Anterior cingulate cortex (tissue), 58 donors: ENCODE measurements around the gene MAP3K19.
"Not testable (repeated sequence)": the region's sequence is repeated elsewhere in the genome, so short reads cannot be mapped to it uniquely, and the experiment has no call there.

Experiments
- DNase-seq, 58 donors: peaks; one replicate each; lab custom pipeline; 2025; lab: John Stamatoyannopoulos, UW

The MAP3K19 gene

DNA sequence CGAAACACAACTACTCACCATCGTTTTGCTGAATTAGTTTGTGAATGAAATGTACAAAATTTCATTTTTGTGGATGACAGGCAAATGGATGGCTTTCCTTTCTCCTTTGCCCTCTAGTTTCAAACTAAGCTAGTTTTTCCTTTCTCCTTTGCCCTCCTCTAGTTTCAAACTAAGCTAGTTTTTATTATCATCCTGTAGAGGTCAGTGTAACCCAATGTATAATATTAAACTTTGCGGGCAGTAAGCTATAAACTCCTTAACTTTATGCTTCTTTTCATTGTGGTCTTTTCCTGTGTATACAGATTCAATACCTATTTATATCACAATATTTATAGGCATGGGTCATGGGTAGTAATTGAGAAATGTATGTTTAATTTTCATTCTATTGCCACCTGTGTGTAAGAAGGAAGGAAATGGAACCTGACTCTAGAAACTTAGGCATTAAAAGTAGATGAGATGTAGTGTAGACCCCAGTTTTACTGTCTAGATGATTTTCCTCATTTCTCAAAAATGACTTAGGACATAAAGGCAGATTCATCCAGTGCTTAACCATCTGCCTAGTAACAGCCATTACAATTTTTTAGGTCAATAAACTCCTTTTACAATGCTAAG is 58.1 kb downstream of the MAP3K19 start:
- no peak for DNase-seq

- peak in 1 of 58 donors; percentile 0 for DNase-seq
These were observed 62.2 kb downstream of the MAP3K19 start for GRCh38 chr2:134985061-134985460.

- no peak for DNase-seq
These were observed 64.6 kb downstream of the MAP3K19 start for GRCh38 chr2:134982603-134983002.

GRCh38 chr2:134980639-134981038 is 66.6 kb downstream of the MAP3K19 start:
- no peak for DNase-seq

DNA sequence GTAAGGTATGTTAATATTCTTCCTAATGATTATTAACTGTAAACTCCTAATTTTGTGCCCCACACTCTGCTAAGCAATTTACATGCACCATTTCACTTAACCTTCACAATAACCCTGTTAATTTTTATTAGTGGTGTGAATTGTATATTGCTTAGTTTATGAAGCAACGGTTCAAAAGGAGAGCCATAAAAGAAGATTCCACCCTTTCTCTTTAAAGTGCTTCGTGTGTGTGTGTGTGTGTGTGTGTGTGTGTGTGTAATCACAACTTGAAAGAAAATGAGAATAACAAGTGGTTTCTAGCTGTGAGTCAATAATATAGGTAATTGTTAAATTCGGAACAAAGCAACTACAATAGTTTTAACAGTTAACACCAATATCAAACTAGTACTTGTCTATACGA is 68.0 kb downstream of the MAP3K19 start:
- no peak for DNase-seq

- DNase-seq, result not testable (repeated sequence)
These were observed 70.1 kb downstream of the MAP3K19 start for GRCh38 chr2:134977104-134977503.

DNA sequence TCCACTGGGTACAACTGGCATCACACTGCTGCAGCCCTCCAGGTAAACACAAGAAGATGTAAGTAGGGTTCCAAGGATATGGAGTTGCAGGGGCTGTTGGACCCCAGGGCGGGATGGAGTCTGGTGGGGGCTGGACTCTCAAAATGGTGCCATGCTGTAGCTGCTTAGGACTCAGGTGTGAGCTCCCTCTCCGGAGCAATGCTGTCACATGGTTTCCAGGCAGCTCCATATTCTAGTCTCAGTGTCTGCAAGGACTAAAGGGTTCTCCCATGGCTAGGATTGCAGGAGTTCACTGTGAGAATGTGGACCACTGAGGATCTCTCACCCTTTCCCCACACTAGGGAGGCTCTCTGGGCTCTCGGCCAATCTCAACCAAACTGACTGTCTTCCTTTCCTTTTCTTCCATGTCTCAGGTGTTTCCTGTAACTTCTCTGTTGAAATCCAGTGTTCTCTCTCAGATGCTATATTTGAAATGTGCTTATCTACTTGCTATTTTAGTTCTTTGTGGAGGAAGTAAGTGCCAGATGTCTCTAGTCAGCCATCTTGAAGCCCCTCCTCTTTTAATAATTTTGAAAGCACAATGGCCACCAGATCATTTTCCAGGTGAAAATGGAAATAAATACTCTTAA is 71.1 kb downstream of the MAP3K19 start:
- DNase-seq, result no peak

DNA sequence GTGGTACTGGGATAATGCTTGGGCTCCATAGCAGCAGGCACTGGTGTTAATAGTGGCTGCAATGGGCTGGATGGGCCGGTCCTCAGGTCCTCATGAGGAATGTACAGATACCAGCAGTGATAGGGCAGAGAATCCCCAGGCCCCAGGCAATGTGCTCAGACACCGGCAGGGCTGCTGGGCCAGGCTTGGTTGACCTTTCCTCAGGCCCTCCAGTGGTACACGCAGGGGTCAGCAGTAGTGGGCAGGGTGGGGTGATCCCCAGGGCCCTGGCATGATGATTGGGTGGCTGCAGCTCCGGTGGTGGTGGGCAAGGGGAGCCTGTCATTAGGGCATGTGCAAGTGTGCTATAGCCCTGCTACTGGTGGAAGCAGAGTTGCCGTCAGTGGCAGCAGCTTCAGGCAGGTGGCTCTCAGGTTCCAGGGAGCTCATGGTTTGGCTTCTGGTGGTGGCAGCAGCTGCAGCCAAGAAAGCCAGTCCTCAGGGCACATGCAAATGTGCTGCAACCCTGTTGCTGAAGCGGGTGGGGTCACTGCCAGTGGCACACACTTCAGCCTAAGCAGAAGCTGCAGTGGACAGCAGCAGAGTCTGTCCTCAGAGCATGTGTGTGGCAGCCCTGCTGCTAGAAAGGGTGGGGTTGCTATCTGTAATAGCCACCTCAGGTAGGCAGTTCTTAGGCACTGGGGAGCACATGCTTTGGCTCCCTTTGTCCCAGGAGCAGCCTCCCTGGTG is 71.8 kb downstream of the MAP3K19 start:
- no peak for DNase-seq

DNA sequence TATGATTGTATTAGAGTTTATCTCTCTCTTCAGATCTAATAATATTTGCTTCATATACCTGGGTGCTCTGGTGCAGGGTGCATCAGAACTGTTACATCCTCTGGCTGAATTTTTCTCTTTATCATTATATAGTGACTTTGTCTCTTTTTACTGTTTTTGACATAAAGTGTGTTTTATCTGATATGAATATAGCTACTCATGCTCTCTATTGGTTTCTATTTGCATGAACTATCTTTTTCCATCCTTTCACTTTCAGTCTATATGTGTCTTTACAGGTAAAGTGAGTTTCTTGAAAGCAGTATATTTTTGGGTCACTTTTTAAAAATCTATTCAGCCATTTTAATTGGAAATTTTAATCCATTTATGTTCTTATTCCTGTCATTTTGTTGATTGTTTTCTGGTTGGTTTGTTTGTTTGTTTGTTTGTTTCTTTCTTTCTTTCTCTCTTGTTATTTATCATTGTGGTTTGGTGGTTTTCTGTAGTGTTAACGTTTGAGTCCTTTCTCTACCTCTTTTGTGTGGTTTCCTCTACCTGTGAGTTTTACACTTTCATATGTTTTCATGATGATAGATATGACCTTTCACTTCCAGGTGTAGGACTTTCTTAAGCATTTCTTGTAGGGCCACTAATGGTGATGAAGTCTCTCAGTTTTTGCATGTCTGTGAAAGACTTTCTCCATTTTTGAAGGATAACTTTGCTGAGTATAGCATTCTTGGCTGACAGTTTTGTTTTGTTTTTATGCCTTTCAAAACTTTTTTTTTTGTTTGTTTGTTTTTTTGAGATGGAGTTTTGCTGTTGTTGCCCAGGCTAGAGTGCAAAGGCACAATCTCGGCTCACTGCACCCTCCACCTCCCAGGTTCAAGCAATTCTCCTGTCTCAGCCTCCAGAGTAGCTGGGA is 73.8 kb downstream of the MAP3K19 start:
- DNase-seq, result no peak

- not testable (repeated sequence) for DNase-seq
These were observed 80.1 kb downstream of the MAP3K19 start for GRCh38 chr2:134967166-134967565.

DNA sequence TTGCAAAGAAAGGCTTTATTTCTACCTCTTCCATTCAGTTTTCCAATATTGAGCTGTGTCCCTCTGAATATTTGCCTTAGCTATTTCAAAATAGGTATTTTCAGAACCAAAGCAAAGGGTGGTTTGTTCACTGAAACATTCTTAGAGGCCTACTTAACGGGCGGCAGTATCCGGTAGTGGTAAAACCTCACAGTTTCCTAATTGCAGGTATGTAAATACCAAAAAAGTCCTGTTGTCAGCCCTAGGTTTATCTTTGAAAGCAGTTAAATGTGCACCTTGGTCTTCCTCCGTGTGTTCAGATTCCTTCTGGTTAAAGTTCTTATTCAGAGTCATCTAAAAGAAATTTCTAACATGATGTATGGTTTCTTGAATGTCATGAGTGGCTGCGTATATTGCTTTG is 89.8 kb downstream of the MAP3K19 start:
- DNase-seq, result no peak

DNA sequence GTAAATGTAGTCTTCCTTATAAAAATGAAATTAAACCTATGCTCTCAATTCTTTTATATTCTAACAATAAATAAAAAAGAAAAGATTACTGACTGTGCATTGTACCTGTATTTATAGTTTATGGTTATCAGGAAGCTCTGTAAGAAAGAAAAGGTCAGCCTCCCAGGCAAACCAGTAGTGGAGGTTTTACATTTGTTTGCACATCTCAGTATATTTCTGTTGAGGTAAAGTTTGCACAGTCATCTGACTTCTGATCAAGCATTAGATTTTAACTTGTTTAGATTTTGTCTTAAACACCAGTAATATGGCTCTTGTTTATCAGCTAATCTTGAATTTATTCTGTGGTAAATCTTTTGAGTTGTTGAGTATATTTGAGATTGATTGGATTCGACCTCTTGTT is 91.5 kb downstream of the MAP3K19 start:
- no peak for DNase-seq

DNA sequence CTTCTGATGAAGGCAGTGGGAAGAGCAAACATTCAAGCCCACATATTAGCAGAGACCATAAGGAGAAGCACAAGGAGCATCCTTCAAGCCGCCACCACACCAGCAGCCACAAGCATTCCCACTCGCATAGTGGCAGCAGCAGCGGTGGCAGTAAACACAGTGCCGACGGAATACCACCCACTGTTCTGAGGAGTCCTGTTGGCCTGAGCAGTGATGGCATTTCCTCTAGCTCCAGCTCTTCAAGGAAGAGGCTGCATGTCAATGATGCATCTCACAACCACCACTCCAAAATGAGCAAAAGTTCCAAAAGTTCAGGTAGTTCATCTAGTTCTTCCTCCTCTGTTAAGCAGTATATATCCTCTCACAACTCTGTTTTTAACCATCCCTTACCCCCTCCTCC is 93.2 kb downstream of the MAP3K19 start:
- DNase-seq, result peak in 7 of 58 donors; percentile 2 to 13 (median 12)

DNA sequence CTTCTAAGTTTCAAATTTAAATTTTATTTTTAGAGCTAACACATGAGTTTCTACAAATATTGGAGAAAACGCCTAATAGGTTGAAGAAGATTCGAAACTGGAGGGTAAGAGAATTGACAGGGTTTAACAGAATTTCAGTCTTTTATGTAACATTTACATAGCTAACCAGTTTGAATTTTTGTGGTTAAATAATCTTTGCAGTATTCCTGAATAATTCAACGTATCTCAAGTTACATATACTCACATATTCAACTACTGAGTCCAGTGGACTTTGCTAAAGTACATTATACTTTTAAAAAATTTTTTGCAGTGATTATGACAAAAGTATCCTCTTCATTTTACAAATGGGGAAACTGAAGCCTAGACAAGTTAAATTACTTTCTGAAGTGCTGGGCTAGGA is 94.6 kb downstream of the MAP3K19 start:
- no peak for DNase-seq

DNA sequence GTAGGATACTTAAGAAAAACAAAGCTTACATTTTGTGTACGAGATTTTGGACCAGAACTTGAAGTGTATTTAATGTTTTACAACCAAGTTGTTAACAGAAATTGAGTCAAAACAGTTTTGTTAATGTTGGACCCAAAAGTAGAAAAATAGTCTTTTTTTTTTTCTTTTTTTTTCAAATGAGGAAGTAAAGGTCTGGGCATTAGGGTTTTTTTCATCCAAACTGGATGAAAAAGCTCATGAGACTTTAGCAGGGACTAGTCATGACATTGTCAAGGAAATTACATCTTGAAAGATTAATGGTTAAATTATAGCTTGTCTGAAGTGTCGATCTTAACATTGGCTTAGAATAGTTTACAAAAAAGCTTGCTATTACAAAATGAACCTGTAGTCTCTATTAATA is 96.4 kb downstream of the MAP3K19 start:
- DNase-seq, result no peak

DNA sequence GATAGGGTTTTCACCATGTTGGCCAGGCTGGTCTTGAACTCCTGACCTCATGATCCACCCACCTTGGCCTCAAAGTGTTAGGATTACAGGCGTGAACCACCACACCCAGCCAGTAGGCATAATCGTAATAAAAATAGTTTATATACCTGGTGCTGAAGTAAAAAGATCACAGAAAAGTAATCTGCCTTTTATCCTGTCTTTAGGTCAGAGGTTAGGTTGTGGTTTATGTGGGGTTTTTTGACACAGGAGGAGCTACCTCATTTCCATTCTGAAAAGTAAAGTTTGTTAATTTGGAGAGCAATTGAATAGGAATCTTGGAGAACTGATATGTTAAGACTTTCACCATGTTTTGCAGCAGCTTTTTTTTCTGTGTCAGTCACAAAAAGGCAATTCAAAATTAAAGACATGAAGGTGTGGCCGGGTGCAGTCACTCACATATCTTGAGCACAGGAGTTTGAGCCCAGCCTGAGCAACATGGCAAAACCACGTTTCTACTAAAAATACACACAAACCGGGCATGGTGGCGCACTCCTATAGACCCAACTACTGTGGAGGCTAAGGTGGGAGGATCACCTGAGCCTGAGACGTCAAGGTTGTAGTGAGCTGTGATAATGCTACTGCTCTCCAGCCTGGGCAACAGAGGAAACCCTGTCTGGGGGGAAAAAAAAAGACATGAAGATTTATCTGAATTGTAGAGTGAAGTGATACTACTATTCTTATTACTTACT is 97.1 kb downstream of the MAP3K19 start:
- DNase-seq, result no peak

DNA sequence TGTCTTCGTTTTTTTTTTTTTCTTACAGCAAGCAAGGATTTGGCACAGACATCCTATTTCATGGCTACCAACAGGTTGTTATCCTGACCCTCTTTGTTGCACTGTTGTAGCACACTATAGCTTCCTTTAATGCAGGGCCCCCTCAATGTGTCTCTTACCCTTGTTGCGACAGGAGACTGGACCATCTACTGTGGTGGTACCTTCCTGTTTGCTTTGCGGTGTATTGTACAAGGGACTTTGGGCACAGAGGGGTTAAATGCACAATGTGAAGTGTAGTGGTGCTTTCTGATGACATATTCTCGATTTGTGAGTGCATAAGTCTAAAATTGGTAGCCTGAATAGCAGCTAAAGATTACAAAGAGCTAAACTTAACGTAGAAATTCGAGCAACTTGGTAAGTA is 101.2 kb downstream of the MAP3K19 start:
- DNase-seq, result no peak

- DNase-seq, result no peak
These were observed 102.3 kb downstream of the MAP3K19 start for GRCh38 chr2:134944975-134945374.

- no peak for DNase-seq
These were observed 103.7 kb downstream of the MAP3K19 start for GRCh38 chr2:134943540-134943939.

DNA sequence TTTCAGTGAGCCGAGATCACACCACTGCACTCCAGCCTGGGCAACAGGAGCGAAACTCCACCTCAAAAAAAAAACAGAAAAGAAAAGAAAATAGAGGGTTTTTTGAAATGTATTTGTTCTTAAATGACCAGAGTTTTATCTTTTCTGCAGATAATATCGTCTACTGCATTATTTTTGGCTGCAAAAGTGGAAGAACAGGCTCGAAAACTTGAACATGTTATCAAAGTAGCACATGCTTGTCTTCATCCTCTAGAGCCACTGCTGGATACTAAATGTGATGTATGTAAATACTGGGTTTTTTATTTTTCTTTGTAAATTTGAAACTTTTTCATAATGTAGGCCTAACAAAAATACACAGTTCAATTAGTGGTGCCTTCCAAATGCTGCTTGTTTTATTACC is 110.6 kb downstream of the MAP3K19 start:
- DNase-seq, result no peak
